Measurements from ENCODE around the gene ILF3.
"Not testable (repeated sequence)": the region's sequence is repeated elsewhere in the genome, so short reads cannot be mapped to it uniquely, and the experiment has no call there.

Gene ILF3

DNA sequence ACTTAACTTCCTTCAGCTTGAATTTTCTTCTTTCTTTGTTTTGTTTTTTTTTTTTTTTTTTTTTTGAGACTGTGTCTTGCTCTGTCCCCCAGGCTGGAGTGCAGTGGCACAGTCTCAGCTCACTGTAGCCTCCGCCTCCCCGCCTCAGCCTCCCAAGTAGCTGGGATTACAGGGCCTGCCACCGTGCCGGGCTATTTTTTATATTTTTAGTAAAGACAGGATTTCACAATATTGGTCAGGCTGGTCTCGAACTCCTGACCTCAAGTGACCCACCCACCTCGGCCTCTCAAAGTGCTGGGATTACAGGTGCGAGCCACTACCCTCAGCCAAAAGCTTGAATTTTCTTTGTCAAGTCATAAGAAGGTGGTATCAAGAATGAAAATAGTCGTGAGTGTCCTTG, 21.1 kb downstream of the ILF3 start:
- not testable (repeated sequence) for DNase-seq (ENCODE audit: low spot score)

DNA sequence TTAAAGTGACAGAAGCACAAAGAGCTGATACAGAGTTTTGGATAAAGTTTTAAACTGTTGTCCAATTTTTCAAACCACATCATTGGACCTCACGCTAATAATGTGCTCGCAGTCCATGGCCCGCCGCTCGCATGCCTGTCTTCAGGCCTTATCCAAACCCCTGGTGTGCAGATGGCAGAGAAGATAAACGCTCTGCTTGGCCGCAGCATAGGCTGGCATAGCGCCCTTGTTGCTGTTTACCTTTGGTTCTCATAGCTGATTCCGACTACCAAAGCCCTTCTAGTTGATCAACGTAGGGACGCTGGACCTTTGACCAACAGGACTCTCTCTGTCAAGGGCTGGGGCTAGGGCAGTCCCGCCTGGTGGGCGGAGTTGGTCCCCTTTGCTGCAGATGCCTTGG, 23.6 kb downstream of the ILF3 start:
- no peak for DNase-seq (ENCODE audit: low spot score)

- no peak for DNase-seq (ENCODE audit: low spot score)
These were observed 24.7 kb downstream of the ILF3 start for GRCh38 chr19:10678813-10679212.

DNA sequence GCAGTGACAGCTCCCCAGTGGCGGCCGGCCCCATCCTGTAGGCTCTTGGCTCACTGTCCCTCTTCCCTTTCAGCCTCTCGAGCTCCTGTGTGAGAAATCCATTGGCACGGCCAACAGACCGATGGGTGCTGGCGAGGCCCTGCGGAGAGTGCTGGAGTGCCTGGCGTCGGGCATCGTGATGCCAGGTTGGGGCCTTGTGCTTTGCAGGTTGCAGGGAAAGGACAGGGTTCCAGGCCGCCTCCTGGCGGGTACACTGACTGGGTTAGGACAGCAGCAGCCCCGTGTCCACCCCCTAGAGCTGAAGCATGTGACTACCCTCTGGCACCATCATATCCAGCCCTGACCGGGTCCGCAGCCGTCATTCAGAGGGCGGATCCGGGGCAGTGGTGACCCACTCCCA, 25.6 kb downstream of the ILF3 start:
- DNase-seq (ENCODE audit: low spot score), result no peak

- DNase-seq (ENCODE audit: low spot score), result no peak
These were observed 26.5 kb downstream of the ILF3 start for GRCh38 chr19:10680545-10681135.

GRCh38 chr19:10681658-10682057, 27.5 kb downstream of the ILF3 start:
- no peak for DNase-seq (ENCODE audit: low spot score)

- no peak for DNase-seq (ENCODE audit: low spot score)
These were observed 28.4 kb downstream of the ILF3 start for GRCh38 chr19:10682397-10683063.

- no peak for DNase-seq (ENCODE audit: low spot score)
These were observed 28.9 kb downstream of the ILF3 start for GRCh38 chr19:10683064-10683426.

DNA sequence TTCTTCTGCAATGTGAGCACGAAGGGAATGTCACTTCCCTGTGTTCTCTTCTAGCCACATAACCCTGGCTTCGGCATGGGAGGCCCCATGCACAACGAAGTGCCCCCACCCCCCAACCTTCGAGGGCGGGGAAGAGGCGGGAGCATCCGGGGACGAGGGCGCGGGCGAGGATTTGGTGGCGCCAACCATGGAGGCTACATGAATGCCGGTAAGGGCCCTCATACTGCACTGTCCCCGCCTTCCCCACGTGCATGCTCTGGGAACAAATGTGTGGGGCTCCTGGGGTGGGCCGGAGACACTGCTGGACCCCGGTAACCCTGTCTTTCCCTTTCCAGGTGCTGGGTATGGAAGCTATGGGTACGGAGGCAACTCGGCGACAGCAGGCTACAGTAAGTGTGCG, 29.4 kb downstream of the ILF3 start:
- no peak for DNase-seq (ENCODE audit: low spot score)

GRCh38 chr19:10685210-10685609, 31.1 kb downstream of the ILF3 start:
- no peak for DNase-seq (ENCODE audit: low spot score)

DNA sequence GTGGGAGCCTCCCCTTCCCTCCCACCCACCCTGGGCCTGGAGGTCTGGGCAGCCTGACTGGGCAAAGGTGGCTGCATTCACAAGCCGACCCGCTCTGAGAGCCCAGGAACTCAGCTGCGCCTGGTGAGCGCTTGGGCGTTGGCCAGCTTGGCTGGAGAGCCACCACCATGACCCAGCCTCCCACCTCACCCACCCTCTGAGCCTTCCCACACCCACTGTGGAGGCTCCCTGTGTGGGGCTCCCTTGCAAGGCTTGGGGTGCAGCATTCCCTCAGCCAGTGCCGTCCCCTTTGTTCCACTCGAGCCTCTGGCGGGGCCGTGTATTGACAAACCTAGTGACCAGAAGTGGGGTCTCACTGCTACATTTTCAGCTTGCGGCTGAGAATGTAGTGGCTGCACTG, 32.0 kb downstream of the ILF3 start:
- no peak for DNase-seq (ENCODE audit: low spot score)

DNA sequence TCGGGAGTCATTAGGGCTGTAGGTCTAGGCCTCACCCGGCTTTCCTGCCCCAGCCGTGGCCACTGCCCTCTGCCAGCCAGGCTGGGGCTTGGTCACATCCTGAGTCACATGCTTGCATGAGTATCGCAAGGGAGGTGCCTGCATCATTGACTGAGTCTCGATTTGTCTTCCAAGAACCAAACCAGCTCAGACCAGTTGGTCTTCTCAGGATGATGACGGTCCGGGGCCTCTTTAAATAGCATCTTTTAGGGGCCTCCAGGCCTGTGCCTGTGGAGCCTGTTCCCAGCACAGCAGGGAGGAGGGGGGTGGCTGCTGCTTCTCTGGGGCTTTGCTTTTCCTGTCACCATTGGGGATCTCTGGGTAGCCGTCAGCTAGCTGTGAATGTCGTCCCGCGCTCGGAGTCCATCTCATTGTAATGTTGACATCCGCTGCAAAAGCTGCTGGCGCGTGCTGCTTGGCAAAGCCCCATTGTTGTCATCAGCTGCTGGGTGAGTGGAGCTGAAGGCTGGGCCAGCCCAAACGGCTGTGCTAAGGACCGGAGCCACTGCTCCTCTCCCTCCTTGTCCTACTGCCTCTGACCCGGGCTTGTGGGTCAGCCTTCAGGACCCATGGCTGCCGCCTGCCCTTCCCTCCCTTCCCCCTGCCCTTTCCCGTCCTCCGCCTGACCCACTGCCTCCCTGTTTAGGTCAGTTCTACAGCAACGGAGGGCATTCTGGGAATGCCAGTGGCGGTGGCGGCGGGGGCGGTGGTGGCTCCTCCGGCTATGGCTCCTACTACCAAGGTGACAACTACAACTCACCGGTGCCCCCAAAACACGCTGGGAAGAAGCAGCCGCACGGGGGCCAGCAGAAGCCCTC, 32.7 kb downstream of the ILF3 start:
- peak; percentile 39 for DNase-seq (ENCODE audit: low spot score)

- no peak for DNase-seq (ENCODE audit: low spot score)
These were observed 33.6 kb downstream of the ILF3 start for GRCh38 chr19:10687518-10688288.

DNA sequence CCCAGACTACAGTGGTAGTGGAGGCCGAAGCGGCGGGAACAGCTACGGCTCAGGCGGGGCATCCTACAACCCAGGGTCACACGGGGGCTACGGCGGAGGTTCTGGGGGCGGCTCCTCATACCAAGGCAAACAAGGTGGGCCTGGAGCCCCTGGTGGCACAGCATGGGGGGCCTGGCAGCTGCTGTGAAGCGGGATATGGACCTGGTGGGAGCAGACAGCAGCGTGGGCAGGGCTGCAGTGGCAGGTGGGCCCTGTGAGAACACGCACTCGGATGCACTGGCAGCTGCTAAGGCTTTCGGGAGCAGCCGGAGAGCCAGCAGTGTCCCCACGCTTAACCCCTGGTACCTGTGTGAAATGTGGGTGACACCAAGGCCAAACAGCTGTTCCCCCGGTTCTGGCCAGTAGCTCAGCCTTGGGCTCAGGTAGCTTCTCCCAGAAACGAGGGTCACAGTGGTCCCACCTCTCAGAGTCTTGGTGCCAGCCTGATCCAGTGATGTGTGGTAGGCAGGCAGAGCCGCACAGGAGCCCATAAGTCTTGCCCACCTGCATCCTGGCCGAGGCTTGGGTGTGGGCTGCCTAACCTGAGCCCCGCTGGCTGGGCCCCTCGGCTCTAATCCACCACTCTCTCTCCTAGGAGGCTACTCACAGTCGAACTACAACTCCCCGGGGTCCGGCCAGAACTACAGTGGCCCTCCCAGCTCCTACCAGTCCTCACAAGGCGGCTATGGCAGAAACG, 34.6 kb downstream of the ILF3 start:
- no peak for DNase-seq (ENCODE audit: low spot score)

DNA sequence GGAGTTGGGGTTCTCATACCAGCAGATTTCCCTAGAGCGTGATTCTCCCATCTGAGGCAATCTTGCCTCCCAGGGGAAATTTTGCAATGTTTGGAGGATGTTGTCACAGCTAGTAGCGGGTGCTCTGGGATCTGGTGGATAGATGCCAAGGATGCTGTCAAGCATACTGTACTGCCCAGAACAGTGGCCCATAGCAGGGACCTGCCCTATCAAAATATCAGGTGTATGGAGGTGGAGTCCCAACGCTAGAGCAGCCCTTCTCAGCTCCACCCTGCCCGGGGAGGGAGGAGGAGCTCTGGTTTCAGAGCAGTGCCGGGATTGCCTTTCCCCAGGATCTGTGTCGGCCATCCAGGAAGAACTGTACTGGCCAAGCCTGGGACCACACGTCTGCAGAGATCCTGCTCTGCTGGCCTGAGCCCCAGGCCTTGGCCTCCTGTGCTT, 36.2 kb downstream of the ILF3 start:
- no peak for DNase-seq (ENCODE audit: low spot score)

- no peak for DNase-seq (ENCODE audit: low spot score)
These were observed 37.2 kb downstream of the ILF3 start for GRCh38 chr19:10691178-10691881.

DNA sequence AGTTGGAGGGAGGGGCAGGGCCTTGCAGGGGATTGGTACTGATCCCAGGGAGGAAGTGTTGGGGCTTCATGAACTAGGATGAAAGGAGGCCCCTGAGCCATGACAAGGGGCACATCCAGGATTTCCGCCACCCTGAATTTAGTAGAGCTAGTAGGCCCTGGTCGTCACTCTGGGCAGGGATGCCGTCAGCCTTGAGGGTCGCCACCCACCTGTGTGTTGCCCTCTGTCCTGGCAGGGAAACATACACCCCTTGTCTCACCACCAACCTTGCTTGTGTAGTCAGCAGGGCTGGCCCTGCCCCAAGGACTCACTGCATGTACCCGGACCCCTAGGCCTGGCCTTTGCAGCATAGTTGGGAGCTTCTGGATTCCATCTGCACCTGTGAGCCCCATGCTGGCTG, 37.7 kb downstream of the ILF3 start:
- DNase-seq (ENCODE audit: low spot score), result no peak

- DNase-seq (ENCODE audit: low spot score), result no peak
These were observed 38.6 kb downstream of the ILF3 start for GRCh38 chr19:10692673-10693264.

- no peak for DNase-seq (ENCODE audit: low spot score)
These were observed 40.7 kb downstream of the ILF3 start for GRCh38 chr19:10694706-10695307.

Data from AG20443 (cell line).